ENCODE results near the gene POU5F1.
"Not testable (repeated sequence)": the region's sequence is repeated elsewhere in the genome, so short reads cannot be mapped to it uniquely, and the experiment has no call there.

DNA sequence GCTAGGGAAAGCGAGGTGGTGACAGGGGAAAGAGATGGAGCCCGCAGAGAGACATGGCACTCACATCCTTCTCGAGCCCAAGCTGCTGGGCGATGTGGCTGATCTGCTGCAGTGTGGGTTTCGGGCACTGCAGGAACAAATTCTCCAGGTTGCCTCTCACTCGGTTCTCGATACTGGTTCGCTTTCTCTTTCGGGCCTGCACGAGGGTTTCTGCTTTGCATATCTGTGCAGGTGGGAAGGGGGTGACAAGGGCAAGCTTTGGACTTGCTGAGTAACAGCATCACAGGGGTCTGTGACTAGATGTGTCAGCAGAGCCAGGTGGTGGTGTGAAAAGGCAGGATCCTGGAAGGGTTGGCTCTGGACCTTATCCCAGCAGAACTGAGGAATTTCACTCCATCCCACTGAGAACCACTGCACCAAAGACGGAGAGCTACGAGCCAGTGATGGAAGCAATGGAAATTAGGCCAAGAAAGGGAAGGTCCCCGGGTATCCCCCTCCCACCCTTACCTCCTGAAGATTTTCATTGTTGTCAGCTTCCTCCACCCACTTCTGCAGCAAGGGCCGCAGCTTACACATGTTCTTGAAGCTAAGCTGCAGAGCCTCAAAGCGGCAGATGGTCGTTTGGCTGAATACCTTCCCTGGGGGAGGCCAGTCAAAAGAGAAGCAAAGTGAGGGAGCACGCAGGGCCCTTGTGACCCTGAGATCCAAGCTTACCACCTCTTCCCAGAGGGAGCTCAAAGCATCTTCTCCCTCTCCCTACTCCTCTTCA, 5.2 kb downstream of the POU5F1 start:
- TF ChIP-seq, protein P1, sequence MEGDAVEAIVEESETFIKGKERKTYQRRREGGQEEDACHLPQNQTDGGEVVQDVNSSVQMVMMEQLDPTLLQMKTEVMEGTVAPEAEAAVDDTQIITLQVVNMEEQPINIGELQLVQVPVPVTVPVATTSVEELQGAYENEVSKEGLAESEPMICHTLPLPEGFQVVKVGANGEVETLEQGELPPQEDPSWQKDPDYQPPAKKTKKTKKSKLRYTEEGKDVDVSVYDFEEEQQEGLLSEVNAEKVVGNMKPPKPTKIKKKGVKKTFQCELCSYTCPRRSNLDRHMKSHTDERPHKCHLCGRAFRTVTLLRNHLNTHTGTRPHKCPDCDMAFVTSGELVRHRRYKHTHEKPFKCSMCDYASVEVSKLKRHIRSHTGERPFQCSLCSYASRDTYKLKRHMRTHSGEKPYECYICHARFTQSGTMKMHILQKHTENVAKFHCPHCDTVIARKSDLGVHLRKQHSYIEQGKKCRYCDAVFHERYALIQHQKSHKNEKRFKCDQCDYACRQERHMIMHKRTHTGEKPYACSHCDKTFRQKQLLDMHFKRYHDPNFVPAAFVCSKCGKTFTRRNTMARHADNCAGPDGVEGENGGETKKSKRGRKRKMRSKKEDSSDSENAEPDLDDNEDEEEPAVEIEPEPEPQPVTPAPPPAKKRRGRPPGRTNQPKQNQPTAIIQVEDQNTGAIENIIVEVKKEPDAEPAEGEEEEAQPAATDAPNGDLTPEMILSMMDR (conservative IDR thresholded peaks at IDR 0.05 in 1 of 2, IDR thresholded peaks at IDR 0.05 in 1 of 2; ENCODE audit: low read depth in 1 of 2, low read length in 2 of 2): not testable (repeated sequence)
- not testable (repeated sequence) for TF ChIP-seq EZH2 (IDR thresholded peaks at IDR 0.05; ENCODE audit: low read length, missing control alignments)

All from fibroblast of lung (primary cell).